ENCODE data around the gene AP5Z1.

The AP5Z1 gene

GRCh38 chr7:4738711-4739527, 36.5 kb upstream of the AP5Z1 start:
- Histone ChIP-seq H3K36me3 (replicated peaks; ENCODE audit: low read depth, low read length) (no peaks in the 10 kb centered on the region), H2AFZ (ENCODE audit: low read depth, low read length) (no peak overlapping the region), H3K9ac (ENCODE audit: low read length) (no peak overlapping the region), H3K9me3 (ENCODE audit: insufficient read depth, low read length) (no peaks in the 10 kb centered on the region), H3K4me2 (ENCODE audit: low read length) (no peak overlapping the region), H4K20me1 (ENCODE audit: insufficient read depth, low read length) (peaks cover 3% of the 10 kb centered on the region; the same call in 1 of the 2 replicates), H3K4me1 (ENCODE audit: low read length) (no peaks in the 10 kb centered on the region), H3K4me3 (ENCODE audit: low read length) (no peak overlapping the region), H3K27ac (ENCODE audit: low read length) (no peak overlapping the region), H3K27me3 (ENCODE audit: low read depth, low read length) (no peaks in the 10 kb centered on the region), H3K79me2 (ENCODE audit: low read length) (peaks cover 33% of the 10 kb centered on the region)
- TF ChIP-seq EZH2phosphoT487 (IDR thresholded peaks at IDR 0.05; ENCODE audit: low read depth) = no peak
- no peak for TF ChIP-seq CTCF (IDR thresholded peaks at IDR 0.05; ENCODE audit: low read depth, low read length)

- no peaks in the 10 kb centered on the region for H3K9me3 ChIP-seq (ENCODE audit: insufficient read depth, low read length)
- no peak overlapping the region for H3K27ac ChIP-seq (ENCODE audit: low read length)
- H3K79me2 ChIP-seq (ENCODE audit: low read length) = peaks cover 27% of the 10 kb centered on the region
- H3K4me1 ChIP-seq (ENCODE audit: low read length) = no peaks in the 10 kb centered on the region
- H3K9ac ChIP-seq (ENCODE audit: low read length) = no peak overlapping the region
- no peaks in the 10 kb centered on the region for H3K27me3 ChIP-seq (ENCODE audit: low read depth, low read length)
- H3K36me3 ChIP-seq (replicated peaks; ENCODE audit: low read depth, low read length) = no peaks in the 10 kb centered on the region
- H3K4me2 ChIP-seq (ENCODE audit: low read length) = no peak overlapping the region
- no peak for TF ChIP-seq EZH2phosphoT487 (IDR thresholded peaks at IDR 0.05; ENCODE audit: low read depth)
- no peak for TF ChIP-seq CTCF (IDR thresholded peaks at IDR 0.05; ENCODE audit: low read depth, low read length)
- no peak overlapping the region for H2AFZ ChIP-seq (ENCODE audit: low read depth, low read length)
- no peak overlapping the region for H3K4me3 ChIP-seq (ENCODE audit: low read length)
- peaks cover 3% of the 10 kb centered on the region; the same call in 1 of the 2 replicates for H4K20me1 ChIP-seq (ENCODE audit: insufficient read depth, low read length)
Measured at GRCh38 chr7:4739528-4739992, 35.9 kb upstream of the AP5Z1 start.

- Histone ChIP-seq H3K4me1 (ENCODE audit: low read length) (peaks cover 5% of the 10 kb centered on the region; the same call in 1 of the 2 replicates), H2AFZ (ENCODE audit: low read depth, low read length) (no peak overlapping the region), H3K9me3 (ENCODE audit: insufficient read depth, low read length) (no peaks in the 10 kb centered on the region), H3K4me3 (ENCODE audit: low read length) (no peak overlapping the region), H3K4me2 (ENCODE audit: low read length) (no peak overlapping the region), H3K27ac (ENCODE audit: low read length) (no peak overlapping the region), H3K79me2 (ENCODE audit: low read length) (peaks cover 21% of the 10 kb centered on the region), H3K36me3 (replicated peaks; ENCODE audit: low read depth, low read length) (no peaks in the 10 kb centered on the region), H3K27me3 (ENCODE audit: low read depth, low read length) (no peaks in the 10 kb centered on the region), H3K9ac (ENCODE audit: low read length) (no peak overlapping the region), H4K20me1 (ENCODE audit: insufficient read depth, low read length) (peaks cover 3% of the 10 kb centered on the region; the same call in 1 of the 2 replicates)
- TF ChIP-seq EZH2phosphoT487 (IDR thresholded peaks at IDR 0.05; ENCODE audit: low read depth) = no peak
- no peak for TF ChIP-seq CTCF (IDR thresholded peaks at IDR 0.05; ENCODE audit: low read depth, low read length)
Measured at GRCh38 chr7:4740796-4741195, 34.6 kb upstream of the AP5Z1 start.

- Histone ChIP-seq H3K4me3 (ENCODE audit: low read length) (no peak overlapping the region), H3K79me2 (ENCODE audit: low read length) (peaks cover 25% of the 10 kb centered on the region), H3K4me1 (ENCODE audit: low read length) (peaks cover 5% of the 10 kb centered on the region; the same call in 1 of the 2 replicates), H3K27me3 (ENCODE audit: low read depth, low read length) (no peaks in the 10 kb centered on the region), H3K9ac (ENCODE audit: low read length) (no peak overlapping the region), H3K36me3 (replicated peaks; ENCODE audit: low read depth, low read length) (no peaks in the 10 kb centered on the region), H3K4me2 (ENCODE audit: low read length) (no peak overlapping the region), H4K20me1 (ENCODE audit: insufficient read depth, low read length) (peaks cover 2% of the 10 kb centered on the region; the same call in 1 of the 2 replicates), H3K9me3 (ENCODE audit: insufficient read depth, low read length) (no peaks in the 10 kb centered on the region), H2AFZ (ENCODE audit: low read depth, low read length) (no peak overlapping the region), H3K27ac (ENCODE audit: low read length) (no peak overlapping the region)
- TF ChIP-seq EZH2phosphoT487 (IDR thresholded peaks at IDR 0.05; ENCODE audit: low read depth) = no peak
- TF ChIP-seq CTCF (IDR thresholded peaks at IDR 0.05; ENCODE audit: low read depth, low read length) = no peak
Measured at GRCh38 chr7:4742051-4742573, 33.3 kb upstream of the AP5Z1 start.
